ENCODE measurements around the gene CDCP1. TPM values are rescaled to one million over a fixed set of nuclear protein-coding genes. Genes with fewer than 3 reads are reported as not detected.
"Not testable (repeated sequence)": the region's sequence is repeated elsewhere in the genome, so short reads cannot be mapped to it uniquely, and the experiment has no call there.

Gene CDCP1
- total RNA-seq, 3 donors from 2014 or later (not counting 1 experiment from before 2014, with no cell fraction given) = 0.38 to 0.61 (median 0.48) TPM

- Mint-ChIP-seq H3K4me1 (no peaks in the 10 kb centered on the region), H3K36me3 (no peaks in the 10 kb centered on the region), H3K9me3 (no peaks in the 10 kb centered on the region), H3K27ac (no peak overlapping the region), H3K27me3 (ENCODE audit: low read depth in 2 of 2) (peaks cover 7 to 9% of the 10 kb centered on the region in 2 donors), H3K4me3 (no peak overlapping the region)
- H3K36me3 ChIP-seq (ENCODE audit: control insufficient read depth, insufficient read depth, low read length) = no peaks in the 10 kb centered on the region
- no peaks in the 10 kb centered on the region for H3K4me1 ChIP-seq (ENCODE audit: control insufficient read depth, insufficient read depth, low read length)
- ATAC-seq (no peak), DNase-seq (peak in 1 of 2 donors; percentile 45)
- no peak for TF ChIP-seq CTCF (IDR thresholded peaks at IDR 0.05)
- no peak overlapping the region for H3K4me3 ChIP-seq (ENCODE audit: low read length)
- no peak overlapping the region for H3K27ac ChIP-seq (ENCODE audit: low read length)
- intact Hi-C loops (cut with micrococcal nuclease) = no loop called here
- no peaks in the 10 kb centered on the region for H3K9me3 ChIP-seq (ENCODE audit: control insufficient read depth, insufficient read depth, low read length)
- no peaks in the 10 kb centered on the region for H3K27me3 ChIP-seq (ENCODE audit: control insufficient read depth, insufficient read depth, low read length)
- WGBS (ENCODE audit: insufficient coverage) = 80% methylated on average over 7 of the region's 8 CpGs
Observed at GRCh38 chr3:45078910-45079522, 67.2 kb downstream of the CDCP1 start.

- intact Hi-C loops (cut with micrococcal nuclease); H3K27me3 ChIP-seq (ENCODE audit: control insufficient read depth, insufficient read depth, low read length); H3K4me3 ChIP-seq (ENCODE audit: low read length); H3K9me3 Mint-ChIP-seq; H3K36me3 Mint-ChIP-seq; H3K4me1 ChIP-seq (ENCODE audit: control insufficient read depth, insufficient read depth, low read length); DNase-seq; H3K9me3 ChIP-seq (ENCODE audit: control insufficient read depth, insufficient read depth, low read length); H3K4me1 Mint-ChIP-seq; H3K4me3 Mint-ChIP-seq; ATAC-seq; H3K27ac Mint-ChIP-seq; H3K36me3 ChIP-seq (ENCODE audit: control insufficient read depth, insufficient read depth, low read length); H3K27ac ChIP-seq (ENCODE audit: low read length): not testable (repeated sequence)
- peaks cover 10% of the 10 kb centered on the region in 2 donors for H3K27me3 Mint-ChIP-seq (ENCODE audit: low read depth in 2 of 2)
- 91% methylated on average over 1 of the region's 1 CpG for WGBS (ENCODE audit: insufficient coverage)
Observed at GRCh38 chr3:45078256-45078655, 67.9 kb downstream of the CDCP1 start.

- Mint-ChIP-seq H3K9me3 (no peaks in the 10 kb centered on the region), H3K27ac (no peak overlapping the region), H3K27me3 (ENCODE audit: low read depth in 2 of 2) (peaks cover 10% of the 10 kb centered on the region in 2 donors), H3K36me3 (no peaks in the 10 kb centered on the region), H3K4me1 (no peaks in the 10 kb centered on the region), H3K4me3 (no peak overlapping the region)
- no peak for TF ChIP-seq CTCF (IDR thresholded peaks at IDR 0.05)
- 83% methylated on average over 10 of the region's 11 CpGs for WGBS (ENCODE audit: insufficient coverage)
- intact Hi-C loops (cut with micrococcal nuclease) = no loop called here
- Histone ChIP-seq H3K4me1 (ENCODE audit: control insufficient read depth, insufficient read depth, low read length) (no peaks in the 10 kb centered on the region), H3K4me3 (ENCODE audit: low read length) (no peak overlapping the region), H3K9me3 (ENCODE audit: control insufficient read depth, insufficient read depth, low read length) (no peaks in the 10 kb centered on the region), H3K27me3 (ENCODE audit: control insufficient read depth, insufficient read depth, low read length) (no peaks in the 10 kb centered on the region), H3K27ac (ENCODE audit: low read length) (no peak overlapping the region), H3K36me3 (ENCODE audit: control insufficient read depth, insufficient read depth, low read length) (no peaks in the 10 kb centered on the region)
- ATAC-seq (no peak), DNase-seq (no peak)
Observed at GRCh38 chr3:45075821-45076625, 70.2 kb downstream of the CDCP1 start.

- Mint-ChIP-seq H3K9me3 (no peaks in the 10 kb centered on the region), H3K4me3 (no peak overlapping the region), H3K27ac (no peak overlapping the region), H3K27me3 (ENCODE audit: low read depth in 2 of 2) (peaks cover 10 to 21% of the 10 kb centered on the region in 2 donors), H3K4me1 (peaks cover 0 to 3% of the 10 kb centered on the region in 2 donors), H3K36me3 (no peaks in the 10 kb centered on the region)
- intact Hi-C loops (cut with micrococcal nuclease) = no loop called here
- Histone ChIP-seq H3K4me1 (ENCODE audit: control insufficient read depth, insufficient read depth, low read length) (no peaks in the 10 kb centered on the region), H3K9me3 (ENCODE audit: control insufficient read depth, insufficient read depth, low read length) (no peaks in the 10 kb centered on the region), H3K4me3 (ENCODE audit: low read length) (no peak overlapping the region), H3K27ac (ENCODE audit: low read length) (no peak overlapping the region), H3K36me3 (ENCODE audit: control insufficient read depth, insufficient read depth, low read length) (no peaks in the 10 kb centered on the region), H3K27me3 (ENCODE audit: control insufficient read depth, insufficient read depth, low read length) (no peaks in the 10 kb centered on the region)
- no peak for TF ChIP-seq CTCF (IDR thresholded peaks at IDR 0.05)
- no peak for DNase-seq
- ATAC-seq = no peak
Observed at GRCh38 chr3:45071075-45071474, 75.1 kb downstream of the CDCP1 start.

All from natural killer cell (primary cell).